22Rv1 (cell line): ENCODE results near the gene P2RX1.

Experiments
- CTCF ChIP-seq: fragments of 450-650 bp; IDR thresholded peaks from 2 replicates; pipeline ENCODE4 v1.5.1; 2017; ENCODE audit warnings: mild to moderate bottlenecking
- ZFX ChIP-seq: fragments of 450-650 bp; IDR thresholded peaks from 2 replicates; pipeline ENCODE4 v1.6.1; 2017; ENCODE audit warnings: antibody characterized with exemption, borderline replicate concordance

- TF ChIP-seq CTCF, result 0 out of 2 replicates have a peak, but pooled peaks have one; percentile 10
- TF ChIP-seq ZFX, result no peak
These were observed 23.9 kb downstream of the P2RX1 start for GRCh38 chr17:3892095-3892998.
